NT2/D1 (cell line): Measurements from ENCODE around the gene IGF1R.

Experiments
- DNase-seq: peaks from one replicate; pipeline ENCODE4 v3.0.0-alpha.2; 2011; ENCODE audit warnings: low read depth, low spot score
- H3K27me3 ChIP-seq: 2 replicates; pipeline ENCODE4 v1.6.0; 2011; ENCODE audit warnings: mild to moderate bottlenecking; ENCODE audit not compliant: insufficient read length, insufficient read depth
- H3K36me3 ChIP-seq: 2 replicates; pipeline ENCODE4 v1.6.1; 2011; ENCODE audit warnings: mild to moderate bottlenecking, low read length, mixed read lengths; ENCODE audit not compliant: insufficient read depth, insufficient read length
- H3K4me1 ChIP-seq: 2 replicates; pipeline ENCODE4 v1.5.1; 2011; ENCODE audit not compliant: insufficient read depth, insufficient read length
- H3K4me3 ChIP-seq: 2 replicates; pipeline ENCODE4 v1.5.1; 2011; ENCODE audit warnings: low read depth; ENCODE audit not compliant: insufficient read length
- H3K9ac ChIP-seq: 2 replicates; pipeline ENCODE4 v1.6.0; 2011; ENCODE audit warnings: low read depth; ENCODE audit not compliant: insufficient read length
- H3K9me3 ChIP-seq: 2 replicates; pipeline ENCODE4 v1.5.1; 2011; ENCODE audit warnings: mild to moderate bottlenecking, low read length; ENCODE audit not compliant: insufficient read depth
- SUZ12 ChIP-seq: IDR thresholded peaks from 2 replicates; pipeline ENCODE4 v1.6.1; 2011; ENCODE audit not compliant: insufficient read length, insufficient read depth; ENCODE audit errors: extremely low read depth
- YY1 ChIP-seq: IDR thresholded peaks from 2 replicates; pipeline ENCODE4 v1.6.1; 2011; ENCODE audit not compliant: insufficient read length, insufficient read depth
- ZNF274 ChIP-seq: IDR thresholded peaks from 2 replicates; pipeline ENCODE4 v1.6.1; 2011; ENCODE audit warnings: mild to moderate bottlenecking, low read depth, low read length

Gene IGF1R

DNA sequence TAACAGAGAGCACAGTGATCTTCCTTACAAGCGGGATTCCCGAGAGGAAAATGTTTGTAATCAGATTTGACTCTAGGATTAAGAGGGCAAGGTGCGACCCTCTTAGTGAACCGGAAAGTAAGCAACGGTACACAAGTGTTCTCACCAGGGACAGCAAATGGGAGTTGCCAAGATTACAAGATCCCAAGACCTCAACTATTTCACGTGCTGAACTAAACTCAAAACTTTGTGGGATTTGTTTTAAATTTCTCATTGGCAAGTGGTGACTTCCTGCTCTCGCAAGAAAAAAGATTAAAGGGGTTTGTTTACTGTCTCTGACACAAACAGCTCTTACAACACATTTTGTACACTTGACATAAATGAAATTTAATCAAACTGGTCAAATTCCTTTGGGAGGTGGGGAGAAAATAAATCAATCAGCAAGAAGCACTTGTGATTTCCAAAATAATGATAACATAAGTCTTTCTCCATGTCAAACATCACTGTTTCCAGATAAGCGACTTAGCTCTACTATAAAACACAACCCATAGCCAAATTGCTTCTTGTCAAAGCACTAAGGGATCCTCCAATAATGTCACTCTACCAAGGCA lies 361.5 kb downstream of the IGF1R start:
- no peak for DNase-seq
- Histone ChIP-seq H3K36me3 (no peaks in the 10 kb centered on the region), H3K4me1 (peaks cover 4% of the 10 kb centered on the region), H3K27me3 (no peaks in the 10 kb centered on the region), H3K9ac (no peak overlapping the region), H3K9me3 (no peaks in the 10 kb centered on the region), H3K4me3 (no peak overlapping the region)
- TF ChIP-seq ZNF274 (no peak), YY1 (no peak), SUZ12 (no peak)

DNA sequence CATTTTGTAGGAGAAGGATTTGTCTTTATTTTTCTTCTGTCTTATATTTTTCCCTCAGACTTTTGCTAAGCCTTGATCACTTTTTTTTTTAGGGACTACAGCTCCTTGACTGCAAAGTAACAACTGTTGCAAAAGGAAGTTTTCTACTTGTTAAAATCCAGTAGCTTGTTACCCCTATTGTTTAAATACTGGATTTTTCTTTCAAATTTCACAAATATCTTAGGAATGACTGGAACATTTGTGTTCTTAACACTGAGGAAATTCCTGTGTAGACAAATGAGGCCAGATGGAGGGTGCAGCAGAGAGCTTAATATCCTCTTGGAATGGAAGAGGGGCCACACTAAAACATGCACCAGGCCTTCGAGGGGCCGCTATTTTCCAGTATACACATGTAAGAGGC lies 362.4 kb downstream of the IGF1R start:
- Histone ChIP-seq H3K9ac (no peak overlapping the region), H3K4me3 (no peak overlapping the region), H3K36me3 (no peaks in the 10 kb centered on the region), H3K27me3 (peaks cover 6% of the 10 kb centered on the region), H3K4me1 (peaks cover 4% of the 10 kb centered on the region), H3K9me3 (no peaks in the 10 kb centered on the region)
- TF ChIP-seq SUZ12 (no peak), YY1 (no peak), ZNF274 (no peak)
- no peak for DNase-seq
